ENCODE results near the gene SDCBP2.

SDCBP2 gene

GRCh38 chr20:1328680-1329330, at the start of gene SDCBP2:
SDCBP2 (minus strand) TSS chr20:1329139; CDS start chr20:1320416, 8,723 bp downstream.
- DNase-seq (ENCODE audit: low spot score), result no peak

GRCh38 chr20:1378735-1379125, 49.8 kb upstream of the SDCBP2 start:
- no peak for DNase-seq (ENCODE audit: low spot score)

GRCh38 chr20:1377984-1378734, 49.2 kb upstream of the SDCBP2 start:
- DNase-seq (ENCODE audit: low spot score), result peak; percentile 33

GRCh38 chr20:1377341-1377871, 48.5 kb upstream of the SDCBP2 start:
- DNase-seq (ENCODE audit: low spot score), result no peak

GRCh38 chr20:1376408-1377270, 47.7 kb upstream of the SDCBP2 start:
- no peak for DNase-seq (ENCODE audit: low spot score)

GRCh38 chr20:1376007-1376406, 47.1 kb upstream of the SDCBP2 start:
- no peak for DNase-seq (ENCODE audit: low spot score)

- no peak for DNase-seq (ENCODE audit: low spot score)
These were observed 46.6 kb upstream of the SDCBP2 start for GRCh38 chr20:1375515-1375914.

GRCh38 chr20:1374246-1374645, 45.3 kb upstream of the SDCBP2 start:
- no peak for DNase-seq (ENCODE audit: low spot score)

GRCh38 chr20:1373614-1374013, 44.7 kb upstream of the SDCBP2 start:
- DNase-seq (ENCODE audit: low spot score), result no peak

- no peak for DNase-seq (ENCODE audit: low spot score)
These were observed 44.1 kb upstream of the SDCBP2 start for GRCh38 chr20:1373036-1373435.

GRCh38 chr20:1371830-1372539, 43.0 kb upstream of the SDCBP2 start:
- no peak for DNase-seq (ENCODE audit: low spot score)

GRCh38 chr20:1371202-1371782, 42.4 kb upstream of the SDCBP2 start:
- DNase-seq (ENCODE audit: low spot score), result no peak

- DNase-seq (ENCODE audit: low spot score), result no peak
These were observed 41.7 kb upstream of the SDCBP2 start for GRCh38 chr20:1370548-1371110.

- DNase-seq (ENCODE audit: low spot score), result no peak
These were observed 41.0 kb upstream of the SDCBP2 start for GRCh38 chr20:1369970-1370369.

- DNase-seq (ENCODE audit: low spot score), result no peak
These were observed 39.7 kb upstream of the SDCBP2 start for GRCh38 chr20:1368448-1369199.

- DNase-seq (ENCODE audit: low spot score), result no peak
These were observed 38.5 kb upstream of the SDCBP2 start for GRCh38 chr20:1367479-1367878.

- DNase-seq (ENCODE audit: low spot score), result no peak
These were observed 35.2 kb upstream of the SDCBP2 start for GRCh38 chr20:1364106-1364505.

GRCh38 chr20:1363522-1363921, 34.6 kb upstream of the SDCBP2 start:
- DNase-seq (ENCODE audit: low spot score), result no peak

GRCh38 chr20:1362484-1362883, 33.5 kb upstream of the SDCBP2 start:
- no peak for DNase-seq (ENCODE audit: low spot score)

- no peak for DNase-seq (ENCODE audit: low spot score)
These were observed 31.3 kb upstream of the SDCBP2 start for GRCh38 chr20:1360094-1360846.
